ENCODE measurements around the gene DNAJC18.
"Not testable (repeated sequence)": the region's sequence is repeated elsewhere in the genome, so short reads cannot be mapped to it uniquely, and the experiment has no call there.

The DNAJC18 gene

GRCh38 chr5:139439013-139439903, at the start of gene DNAJC18:
DNAJC18 (minus strand) TSS chr5:139439525; CDS start chr5:139439445, 80 bp downstream.
- DNase-seq (ENCODE audit: low read depth in 2 of 2) = peak; percentile 76 to 79

DNA sequence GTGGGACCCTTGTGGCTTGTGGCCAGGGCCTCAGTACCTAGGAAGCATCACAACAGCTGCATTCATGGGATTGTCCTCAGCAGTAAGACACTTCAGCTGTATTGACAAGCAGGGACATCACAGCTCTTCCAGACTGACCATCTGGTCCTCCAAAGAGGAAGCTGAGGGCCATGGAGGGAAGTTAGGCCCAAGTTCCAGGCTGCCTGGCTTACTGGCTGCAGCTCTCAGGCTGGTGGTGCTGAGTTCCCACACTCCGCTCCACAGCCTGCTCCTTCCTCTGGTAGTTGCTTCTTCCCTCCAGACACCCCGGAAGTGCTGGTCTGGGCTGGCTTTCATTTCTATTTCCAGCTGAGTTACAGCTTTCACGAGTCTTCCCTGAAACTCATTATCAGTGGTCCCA, 48.9 kb upstream of the DNAJC18 start:
- no peak for DNase-seq (ENCODE audit: low read depth in 2 of 2)

- no peak for DNase-seq (ENCODE audit: low read depth in 2 of 2)
These were observed 46.9 kb upstream of the DNAJC18 start for GRCh38 chr5:139486201-139486600.

- DNase-seq (ENCODE audit: low read depth in 2 of 2) = not testable (repeated sequence)
These were observed 43.5 kb upstream of the DNAJC18 start for GRCh38 chr5:139482890-139483208.

GRCh38 chr5:139482050-139482889, 42.9 kb upstream of the DNAJC18 start, which contains the start of gene STING1:
STING1 (minus strand) TSS chr5:139482758; CDS start chr5:139481704, 1,054 bp downstream.
- DNase-seq (ENCODE audit: low read depth in 2 of 2) = no peak

DNA sequence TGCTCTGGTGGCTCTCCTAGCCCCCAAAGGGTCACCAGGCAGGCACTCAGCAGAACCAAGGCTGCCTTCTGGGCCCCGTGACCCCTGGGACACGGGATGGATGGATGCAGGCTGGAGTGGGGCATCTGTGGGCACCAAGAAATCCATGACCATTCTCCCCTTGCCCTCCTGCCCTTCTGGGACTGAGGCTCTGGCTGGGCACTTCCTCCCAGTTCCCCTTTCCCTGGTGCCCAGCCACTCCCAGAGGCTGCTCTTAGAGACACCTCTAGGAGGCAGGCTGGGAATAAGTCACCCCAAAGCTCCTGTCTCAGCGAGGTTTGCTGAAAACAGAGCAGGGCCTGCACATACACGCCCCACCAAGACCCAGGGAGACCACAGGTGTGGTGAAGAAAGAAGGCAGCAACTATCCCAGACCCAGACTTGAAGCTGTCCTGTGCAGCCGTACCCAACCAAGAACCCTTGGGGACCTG, 42.3 kb upstream of the DNAJC18 start:
- DNase-seq (ENCODE audit: low read depth in 2 of 2) = no peak

DNA sequence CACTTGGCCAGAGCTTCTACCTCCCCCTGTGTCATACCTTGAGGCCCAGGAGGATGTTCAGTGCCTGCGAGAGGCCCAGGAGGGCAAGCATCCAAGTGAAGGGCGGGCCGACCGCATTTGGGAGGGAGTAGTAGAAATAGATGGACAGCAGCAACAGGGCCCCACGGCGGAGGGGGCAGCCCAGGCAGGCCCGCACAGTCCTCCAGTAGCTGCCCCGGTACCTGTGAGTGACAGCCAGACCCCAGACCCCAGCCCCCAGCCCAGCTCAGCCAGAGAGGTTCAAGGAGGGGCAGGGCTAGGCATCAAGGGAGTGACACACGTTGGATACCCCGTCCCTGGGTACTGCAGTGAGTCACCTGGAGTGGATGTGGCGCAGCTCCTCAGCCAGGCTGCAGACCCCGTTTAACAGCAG, 41.8 kb upstream of the DNAJC18 start:
- no peak for DNase-seq (ENCODE audit: low read depth in 2 of 2)

DNA sequence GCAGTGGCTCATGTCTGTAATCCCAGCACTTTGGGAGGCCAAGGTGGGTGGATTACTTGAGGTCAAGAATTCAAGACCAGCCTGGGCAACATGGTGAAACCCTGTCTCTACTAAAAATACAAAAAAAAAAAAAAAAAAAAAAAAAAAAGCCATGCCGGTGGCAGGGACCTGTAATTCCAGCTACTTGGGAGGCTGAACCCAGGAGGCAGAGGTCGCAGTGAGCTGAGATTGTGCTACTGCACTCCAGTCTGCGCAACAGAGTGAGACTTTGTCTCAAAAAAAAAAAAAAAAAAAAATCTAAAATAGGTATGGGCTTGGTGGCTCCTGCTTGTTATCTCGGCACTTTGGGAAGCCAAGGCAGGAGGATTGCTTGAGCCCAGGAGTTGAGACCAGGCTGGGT, 40.4 kb upstream of the DNAJC18 start:
- not testable (repeated sequence) for DNase-seq (ENCODE audit: low read depth in 2 of 2)

DNA sequence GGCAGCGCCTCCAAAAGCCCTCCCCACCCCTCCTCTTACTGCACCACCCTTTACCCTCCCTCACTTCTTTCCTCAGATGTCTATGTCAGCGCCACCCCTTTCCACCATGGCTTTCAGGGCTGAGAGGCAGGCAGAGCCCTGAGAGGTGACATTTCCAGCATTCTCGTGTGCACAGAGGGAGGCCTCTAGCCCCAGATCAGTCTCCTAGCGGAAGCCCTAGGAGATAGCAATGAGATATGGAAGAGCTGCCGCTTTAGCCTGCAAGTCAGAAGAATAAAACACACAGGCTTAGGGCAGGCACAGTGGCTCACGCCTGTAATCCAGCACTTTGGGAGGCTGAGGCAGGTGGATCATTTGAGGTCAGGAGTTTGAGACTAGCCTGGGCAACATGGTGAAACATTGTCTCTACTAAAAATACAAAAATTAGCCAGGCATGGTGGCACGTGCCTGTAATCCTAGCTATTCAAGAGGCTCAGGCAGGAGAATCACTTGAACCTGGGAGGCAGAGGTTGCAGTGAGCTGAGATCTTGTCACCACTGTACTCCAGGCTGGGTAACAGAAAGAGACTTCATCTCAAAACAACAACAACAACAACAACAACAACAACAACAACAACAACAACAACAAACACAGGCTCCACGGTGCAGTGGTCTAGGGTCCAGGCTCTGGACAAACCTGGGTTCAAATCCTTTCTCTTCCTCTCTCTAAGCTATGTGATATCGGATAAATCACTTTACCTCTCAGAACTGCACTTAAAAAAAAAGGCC, 39.5 kb upstream of the DNAJC18 start:
- DNase-seq (ENCODE audit: low read depth in 2 of 2) = not testable (repeated sequence)

- no peak for DNase-seq (ENCODE audit: low read depth in 2 of 2)
These were observed 36.7 kb upstream of the DNAJC18 start for GRCh38 chr5:139475865-139476617.

DNA sequence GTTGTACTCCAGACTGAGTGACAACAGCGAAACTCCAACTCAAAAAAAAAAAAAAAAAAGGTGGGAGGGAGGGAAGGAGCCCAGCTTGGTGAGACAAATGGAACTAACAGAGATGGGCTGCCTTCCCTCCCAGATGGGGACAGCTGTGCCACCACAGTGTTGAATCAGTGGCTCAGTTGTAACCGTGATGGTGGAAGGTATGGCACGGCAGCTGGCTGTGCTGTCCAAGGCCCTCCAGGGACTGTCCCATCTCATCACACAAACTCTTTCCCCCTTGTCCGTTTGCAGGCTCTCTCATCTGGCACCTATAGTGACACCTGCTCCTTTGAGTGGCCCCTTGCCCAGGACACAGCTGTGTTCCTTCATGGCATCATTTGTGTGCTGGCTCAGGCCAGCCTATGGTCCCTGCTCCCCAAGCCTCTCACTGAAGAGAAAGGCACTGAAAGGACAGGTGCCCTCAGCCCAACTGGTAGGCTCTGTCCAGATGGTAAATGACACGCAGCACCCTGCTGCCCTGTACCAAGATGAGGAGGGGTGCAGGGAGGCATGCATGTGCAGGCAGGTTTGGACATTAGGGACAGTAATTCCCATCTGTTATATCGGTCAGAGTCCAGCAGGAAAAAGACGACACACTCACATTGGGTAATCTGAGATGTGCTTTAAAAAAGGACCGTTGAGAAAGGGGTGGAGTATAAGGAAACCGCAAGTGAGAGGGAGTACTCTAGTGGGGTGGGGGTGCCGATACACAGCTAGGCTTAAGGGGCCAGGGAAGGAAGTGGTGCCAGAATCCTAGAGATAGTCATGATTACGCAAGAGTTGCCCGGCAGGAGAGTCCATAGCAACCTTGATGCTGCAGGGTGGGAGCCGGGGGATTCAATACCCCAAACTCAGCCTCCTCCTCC, 35.8 kb upstream of the DNAJC18 start:
- no peak for DNase-seq (ENCODE audit: low read depth in 2 of 2)

GRCh38 chr5:139473565-139473964, 34.2 kb upstream of the DNAJC18 start:
- no peak for DNase-seq (ENCODE audit: low read depth in 2 of 2)

DNA sequence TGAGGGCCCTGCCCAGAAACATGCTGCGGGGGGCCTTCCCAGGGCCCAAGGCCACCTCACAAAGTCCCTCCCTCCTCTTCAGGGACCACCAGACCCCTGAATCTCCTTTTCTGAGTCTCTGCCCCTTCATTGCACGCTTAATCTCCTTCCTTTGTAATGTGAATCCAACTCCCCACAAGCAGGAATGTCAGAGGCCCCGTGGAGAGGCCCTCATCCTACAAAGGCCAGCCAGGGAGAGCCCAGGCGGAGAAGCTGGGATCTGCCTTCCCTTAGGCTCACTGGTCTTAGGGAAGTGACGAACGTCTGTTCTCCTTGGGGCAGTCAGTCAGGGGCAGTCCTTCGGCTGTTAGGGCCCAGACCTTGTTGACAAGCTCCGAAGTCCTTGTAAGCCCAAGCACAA, 33.8 kb upstream of the DNAJC18 start:
- DNase-seq (ENCODE audit: low read depth in 2 of 2) = no peak

DNA sequence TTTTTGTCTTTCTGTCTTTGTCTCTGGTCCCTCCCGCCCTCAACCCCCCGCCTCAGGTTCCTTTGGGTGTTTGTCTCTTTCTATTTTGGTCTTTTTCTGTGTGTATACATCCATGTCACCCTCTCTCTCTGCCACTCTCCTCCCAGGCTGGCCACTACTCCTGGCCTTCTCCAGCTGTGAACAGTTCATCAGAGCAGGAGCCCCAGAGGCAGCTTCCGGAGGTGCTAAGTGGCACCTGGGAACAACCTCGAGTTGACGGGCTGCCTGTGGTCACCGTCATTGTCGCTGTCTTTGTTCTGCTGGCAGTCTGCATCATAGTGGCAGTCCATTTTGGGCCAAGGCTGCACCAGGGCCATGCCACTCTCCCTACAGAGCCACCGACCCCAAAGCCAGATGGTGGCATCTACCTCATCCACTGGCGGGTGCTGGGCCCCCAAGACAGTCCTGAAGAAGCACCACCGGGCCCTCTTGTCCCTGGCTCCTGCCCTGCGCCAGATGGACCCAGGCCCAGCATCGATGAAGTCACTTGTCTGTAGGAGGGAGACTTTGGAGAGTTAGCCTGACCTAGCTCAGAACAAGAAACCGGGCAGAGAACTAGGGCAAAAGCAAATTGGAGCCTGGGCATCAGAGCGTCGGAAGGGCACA, 33.2 kb upstream of the DNAJC18 start:
- no peak for DNase-seq (ENCODE audit: low read depth in 2 of 2)

DNA sequence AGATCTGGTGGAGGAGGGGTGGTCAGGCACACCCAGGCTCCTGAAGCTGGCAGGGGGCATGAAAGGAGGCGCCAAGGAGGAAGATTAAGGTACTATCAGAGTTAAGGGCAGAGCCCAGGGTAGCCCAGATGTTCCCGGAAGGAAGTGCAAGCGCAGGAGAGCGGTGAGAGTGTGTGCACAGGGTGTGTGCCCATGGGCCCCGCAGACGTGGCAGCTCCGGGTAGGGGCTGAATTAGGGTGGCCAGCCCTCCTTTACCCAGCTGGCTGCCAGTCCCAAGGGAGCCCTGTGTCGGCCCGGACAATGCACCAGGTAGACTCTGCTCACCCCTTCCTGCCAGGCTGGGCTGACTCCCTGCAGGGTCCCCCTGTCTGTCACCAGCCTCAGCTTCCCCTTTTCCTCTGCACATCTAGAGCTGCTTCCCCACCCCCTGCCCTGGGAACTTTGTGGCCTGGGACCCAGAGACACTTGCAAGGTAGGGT, 31.5 kb upstream of the DNAJC18 start, which contains the start of gene SMIM33:
Gene SMIM33 (plus strand): TSS at position 184 of the 480 bp plus-strand sequence. CDS start 118 bp downstream, at position 302.
- no peak for DNase-seq (ENCODE audit: low read depth in 2 of 2)

DNA sequence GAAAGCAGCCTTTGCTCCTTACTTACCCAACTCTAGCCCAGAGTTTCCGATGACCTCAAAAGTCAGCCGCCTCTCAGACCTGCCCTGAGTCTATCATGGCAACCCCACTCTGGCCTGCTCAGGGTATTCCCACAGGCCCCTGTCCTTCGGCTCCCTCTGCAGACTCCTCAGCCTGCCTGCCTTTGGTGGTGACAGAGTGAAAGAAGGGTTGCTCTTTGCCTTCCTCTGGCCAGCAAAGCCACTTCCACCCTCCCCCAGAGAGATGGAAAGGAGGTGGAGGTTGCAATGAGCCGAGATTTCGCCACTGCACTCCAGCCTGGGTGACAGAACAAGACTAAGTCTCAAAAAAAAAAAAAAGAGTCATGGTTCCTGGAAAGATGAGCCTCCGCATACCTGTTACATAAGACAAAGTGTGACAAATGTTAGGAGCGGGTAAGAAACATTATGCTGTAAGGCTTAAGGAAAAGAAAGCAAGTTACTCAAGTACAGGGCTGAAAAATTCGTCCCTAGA, 29.2 kb upstream of the DNAJC18 start:
- no peak for DNase-seq (ENCODE audit: low read depth in 2 of 2)

DNA sequence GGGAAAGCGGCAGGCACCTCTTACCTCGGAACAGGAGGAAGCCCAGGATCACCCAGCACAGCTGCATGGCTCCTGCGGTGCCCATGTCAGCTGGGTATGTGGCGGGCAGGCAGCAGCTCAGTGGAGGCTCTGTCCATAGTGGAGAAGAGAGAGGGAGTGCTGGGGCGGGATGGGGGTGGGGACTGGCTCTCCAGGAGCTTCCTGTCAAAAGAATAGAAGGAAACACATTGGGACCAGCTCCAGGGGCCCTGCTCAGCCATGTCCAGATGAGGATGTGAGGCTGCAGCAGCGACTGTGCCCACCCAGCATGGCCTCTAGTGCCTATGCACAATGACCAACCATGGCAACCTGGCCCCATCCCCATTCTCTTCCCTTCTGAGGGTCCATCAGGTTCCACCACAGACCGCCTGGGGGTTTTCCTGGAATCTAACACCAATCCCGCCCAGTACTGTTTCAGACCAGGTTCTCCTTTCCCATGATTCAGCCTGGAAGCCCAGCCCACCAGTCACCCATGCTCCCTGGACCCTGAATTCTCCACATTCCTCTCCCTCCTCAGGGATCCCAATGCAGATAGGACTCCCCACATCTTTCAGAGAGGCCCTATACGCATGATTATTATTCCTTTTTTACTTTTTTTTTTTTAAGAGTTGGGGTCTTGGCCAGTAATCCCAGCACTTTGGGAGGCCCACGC, 23.4 kb upstream of the DNAJC18 start, which contains the start of gene ECSCR:
Gene ECSCR (minus strand): TSS at position 158 of the 691 bp plus-strand sequence. CDS start 73 bp downstream, at position 85.
- no peak for DNase-seq (ENCODE audit: low read depth in 2 of 2)

GRCh38 chr5:139461698-139462097, 22.4 kb upstream of the DNAJC18 start:
- no peak for DNase-seq (ENCODE audit: low read depth in 2 of 2)
